Bone marrow (tissue), 2 donors: Measurements from ENCODE around the gene IRF6.
"Not testable (repeated sequence)": the region's sequence is repeated elsewhere in the genome, so short reads cannot be mapped to it uniquely, and the experiment has no call there.

ENCODE experiments used
- DNase-seq, 2 donors: peaks; one replicate each; lab custom pipeline; 2025; lab: John Stamatoyannopoulos, UW

Gene IRF6

GRCh38 chr1:209823143-209824041 is 17.4 kb upstream of the IRF6 start:
- DNase-seq: peak in 1 of 2 donors; percentile 39

GRCh38 chr1:209822706-209823105 is 16.8 kb upstream of the IRF6 start:
- no peak for DNase-seq

- DNase-seq: no peak
These were observed 15.0 kb upstream of the IRF6 start for GRCh38 chr1:209820986-209821385.

GRCh38 chr1:209819058-209819457 is 13.1 kb upstream of the IRF6 start:
- no peak for DNase-seq

GRCh38 chr1:209817691-209818090 is 11.7 kb upstream of the IRF6 start:
- no peak for DNase-seq

- DNase-seq: no peak
These were observed 11.0 kb upstream of the IRF6 start for GRCh38 chr1:209816923-209817322.

- DNase-seq: no peak
These were observed 10.0 kb upstream of the IRF6 start for GRCh38 chr1:209815931-209816341.

- no peak for DNase-seq
These were observed 9.5 kb upstream of the IRF6 start for GRCh38 chr1:209815490-209815889.

- no peak for DNase-seq
These were observed 8.0 kb upstream of the IRF6 start for GRCh38 chr1:209813902-209814301.

- no peak for DNase-seq
These were observed 4.8 kb upstream of the IRF6 start for GRCh38 chr1:209810783-209811182.

GRCh38 chr1:209809611-209810010 is 3.7 kb upstream of the IRF6 start:
- DNase-seq: no peak

- no peak for DNase-seq
These were observed 2.2 kb upstream of the IRF6 start for GRCh38 chr1:209808059-209808581.

GRCh38 chr1:209807509-209807908 is 1.6 kb upstream of the IRF6 start:
- no peak for DNase-seq

GRCh38 chr1:209805341-209805781 is 581 bp downstream of the IRF6 start:
- no peak for DNase-seq

GRCh38 chr1:209803568-209803967 is 2.4 kb downstream of the IRF6 start:
- DNase-seq: no peak

GRCh38 chr1:209802780-209803152 is 3.2 kb downstream of the IRF6 start:
- no peak for DNase-seq

- no peak for DNase-seq
These were observed 3.7 kb downstream of the IRF6 start for GRCh38 chr1:209802117-209802779.

GRCh38 chr1:209800984-209801834 is 4.7 kb downstream of the IRF6 start:
- no peak for DNase-seq

GRCh38 chr1:209797978-209798639 is 7.8 kb downstream of the IRF6 start:
- DNase-seq: no peak

GRCh38 chr1:209793711-209794110 is 12.2 kb downstream of the IRF6 start:
- DNase-seq: not testable (repeated sequence)

GRCh38 chr1:209791920-209792319 is 14.0 kb downstream of the IRF6 start:
- no peak for DNase-seq
